ENCODE results near the gene SERPINC1.
"Not testable (repeated sequence)": the region's sequence is repeated elsewhere in the genome, so short reads cannot be mapped to it uniquely, and the experiment has no call there.

Gene SERPINC1

DNA sequence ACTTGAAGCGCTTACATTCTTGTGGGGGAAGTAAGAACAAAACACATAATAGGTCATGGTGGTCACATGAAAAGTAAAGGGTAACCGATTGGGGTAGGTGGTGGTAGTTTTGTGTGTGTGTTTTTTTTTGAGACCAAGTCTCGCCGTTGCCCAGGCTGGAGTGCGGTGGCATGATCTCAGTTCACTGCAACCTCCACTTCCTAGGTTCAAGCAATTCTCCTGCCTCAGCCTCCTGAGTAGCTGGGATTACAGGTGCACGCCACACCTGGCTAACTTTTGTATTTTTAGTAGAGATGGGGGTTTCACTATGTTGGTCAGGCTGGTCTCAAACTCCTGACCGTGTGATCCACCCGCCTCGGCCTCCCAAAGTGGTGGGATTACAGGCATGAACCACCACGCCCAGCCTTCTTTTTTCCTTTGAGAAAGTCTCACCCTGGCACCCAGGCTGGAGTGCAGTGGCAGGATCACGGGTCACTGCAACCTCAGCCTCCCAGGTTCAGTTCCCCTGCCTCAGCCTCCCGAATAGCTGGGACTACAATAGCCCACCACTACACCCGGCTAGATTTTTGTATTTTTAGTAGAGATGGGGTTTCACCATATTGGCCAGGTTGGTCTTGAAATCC lies 54.9 kb downstream of the SERPINC1 start:
- not testable (repeated sequence) for DNase-seq

DNA sequence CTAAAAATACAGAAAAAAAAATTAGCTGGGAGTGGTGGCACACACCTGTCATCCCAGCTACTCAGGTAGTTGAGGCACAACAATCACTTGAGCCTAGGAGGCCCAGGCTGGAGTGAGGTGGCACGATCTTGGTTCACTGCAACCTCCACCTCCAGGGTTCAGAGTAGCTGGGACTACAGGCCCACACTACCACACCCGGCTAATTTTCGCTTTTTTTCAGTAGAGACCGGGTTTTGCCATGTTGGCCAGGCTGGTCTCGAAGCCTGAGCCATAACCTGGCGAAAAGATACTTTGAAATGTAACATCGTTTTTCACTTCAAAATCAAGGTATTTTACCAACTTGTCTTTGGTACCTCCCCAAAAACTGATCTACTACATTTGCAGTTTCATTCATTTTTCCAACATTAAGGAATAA lies 55.4 kb downstream of the SERPINC1 start:
- no peak for DNase-seq

- no peak for DNase-seq
Observed at GRCh38 chr1:173860065-173860464, 57.1 kb downstream of the SERPINC1 start.

- not testable (repeated sequence) for DNase-seq
Observed at GRCh38 chr1:173859547-173859946, 57.6 kb downstream of the SERPINC1 start.

GRCh38 chr1:173857363-173857917 lies 59.7 kb downstream of the SERPINC1 start:
- DNase-seq: no peak

DNA sequence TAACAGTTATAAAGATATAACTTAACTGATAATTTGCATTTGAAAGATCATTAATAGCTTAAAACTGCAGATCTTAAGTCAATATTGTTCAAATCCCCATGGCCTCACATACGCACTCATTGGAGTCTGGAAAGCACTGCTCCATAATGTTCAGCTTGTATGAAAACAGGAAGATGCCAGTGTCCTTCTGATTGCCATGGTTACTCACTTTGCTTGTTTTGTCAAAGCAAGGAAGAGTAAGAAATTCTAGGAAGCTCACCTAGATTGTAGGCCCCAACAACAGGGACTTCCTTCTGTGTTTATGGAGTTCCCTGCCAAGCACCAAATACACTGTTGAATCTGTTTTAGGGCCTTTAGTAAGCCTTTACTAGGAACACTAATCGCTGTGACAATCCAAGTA lies 60.2 kb downstream of the SERPINC1 start:
- no peak for DNase-seq

GRCh38 chr1:173856014-173856413 lies 61.1 kb downstream of the SERPINC1 start:
- DNase-seq: no peak

All from activated naive CD4-positive, alpha-beta T cell (primary cell).